A549 treated with AZD9567 at 1 μM for 4 hours (cell line): ENCODE results near the gene MCHR2. TPM values are rescaled to one million over a fixed set of nuclear protein-coding genes. Genes with fewer than 3 reads are reported as not detected.

Experiments used
- total RNA-seq: library from RNA; stranded (reverse); fragments of 200-300 nt; extraction: Qiagen RNA extraction; gene quantifications from 5 replicates; pipeline ENCODE4 v1.2.3, GENCODE V29; 2022; ENCODE audit not compliant: insufficient read depth

The MCHR2 gene
- total RNA-seq, result not detected in 5 replicates

GRCh38 chr6:99993533-99994251 lies at the start of gene MCHR2:
Gene MCHR2 (minus strand): TSS chr6:99994223. CDS start chr6:99956147, 38,076 bp downstream.

